HG02798 (cell line): Measurements from ENCODE around the gene PKP4.

Source experiments
- ATAC-seq: cut with Tn5 transposase; IDR thresholded peaks from one replicate; pipeline ENCODE4 v1.9.1; 2021; ENCODE audit warnings: mild to moderate bottlenecking; ENCODE audit not compliant: unreplicated experiment, poor library complexity

PKP4 gene

DNA sequence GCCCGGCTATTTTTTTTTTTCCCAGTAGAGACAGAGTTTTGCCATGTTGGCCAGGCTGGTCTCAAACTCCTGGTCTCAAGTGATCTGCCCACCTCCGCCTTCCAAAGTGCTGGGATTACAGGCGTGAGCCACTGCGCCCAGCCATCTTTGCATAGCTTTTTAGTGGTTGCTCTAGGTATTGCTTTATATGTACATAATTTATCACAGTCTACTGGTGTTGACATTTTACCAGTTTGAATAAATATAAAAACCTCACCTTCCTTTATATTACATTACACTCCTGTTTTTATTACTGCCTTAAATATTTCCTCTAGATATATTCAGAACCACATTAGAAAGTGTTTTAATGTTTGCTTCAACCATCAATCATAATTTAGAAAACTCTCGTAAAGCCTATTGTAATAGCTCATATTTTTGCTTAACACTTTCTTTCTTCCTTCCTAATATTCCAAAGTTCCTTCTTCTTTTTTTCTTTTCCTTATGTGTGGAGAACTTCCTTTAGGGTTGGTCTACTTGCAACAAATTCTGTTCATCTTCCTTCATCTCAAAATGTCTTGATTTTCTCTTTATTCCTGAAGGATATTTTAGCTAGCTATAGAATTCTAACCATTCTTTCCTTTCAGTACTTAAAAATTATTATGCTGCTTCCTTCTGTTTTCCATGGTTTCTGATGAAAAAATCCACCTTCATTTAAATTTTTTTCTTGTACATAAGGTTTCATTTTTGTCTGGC lies 256.2 kb downstream of the PKP4 start:
- ATAC-seq, result no peak

DNA sequence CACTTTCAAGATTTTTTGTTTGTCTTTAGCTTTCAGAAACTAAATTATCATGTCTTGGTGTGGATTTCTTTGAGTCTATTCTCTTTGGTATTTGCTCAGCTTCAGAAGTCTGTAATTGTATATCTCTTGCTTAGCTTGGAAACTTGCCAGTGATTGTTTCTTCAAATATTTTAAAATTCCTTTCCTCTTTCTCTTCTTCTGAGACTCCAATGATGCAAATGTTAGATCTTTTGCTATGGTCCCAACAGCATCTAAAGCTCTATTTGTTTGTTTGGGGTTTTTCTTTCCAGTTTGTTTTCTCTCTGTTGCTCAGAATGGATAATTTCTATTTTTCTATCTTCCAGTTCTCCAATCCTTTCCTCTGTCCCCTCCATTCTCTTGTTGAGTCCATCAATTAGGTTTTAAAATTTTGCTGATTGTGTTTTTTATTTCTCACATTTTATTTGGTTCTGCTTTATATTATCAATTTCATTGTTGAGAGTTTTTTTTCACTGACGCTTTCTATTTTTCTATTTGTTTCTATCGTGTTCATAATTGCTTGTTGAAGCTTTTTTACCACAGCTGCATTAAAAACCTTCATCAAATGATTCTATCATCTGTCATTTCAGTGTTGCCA lies 256.9 kb downstream of the PKP4 start:
- no peak for ATAC-seq

DNA sequence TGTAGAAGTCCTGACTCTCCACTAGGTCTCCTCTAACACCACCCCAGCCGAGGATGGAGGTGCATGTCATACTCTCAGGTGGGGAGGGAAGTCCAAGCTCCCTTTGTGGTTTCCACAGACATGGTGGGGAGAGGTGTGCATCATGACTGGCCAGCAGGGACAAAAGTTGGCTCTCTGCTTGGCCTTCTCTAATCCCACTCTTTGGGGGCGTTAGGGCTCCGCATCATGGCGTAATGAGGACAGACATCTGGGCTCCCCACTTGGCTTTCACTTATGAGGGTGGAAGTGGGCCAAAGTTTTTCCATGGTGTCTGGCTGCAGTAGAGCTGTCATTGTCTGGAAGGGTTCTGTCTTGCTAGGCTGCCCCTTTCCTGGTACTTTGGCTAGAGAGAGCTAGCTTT lies 257.7 kb downstream of the PKP4 start:
- no peak for ATAC-seq

DNA sequence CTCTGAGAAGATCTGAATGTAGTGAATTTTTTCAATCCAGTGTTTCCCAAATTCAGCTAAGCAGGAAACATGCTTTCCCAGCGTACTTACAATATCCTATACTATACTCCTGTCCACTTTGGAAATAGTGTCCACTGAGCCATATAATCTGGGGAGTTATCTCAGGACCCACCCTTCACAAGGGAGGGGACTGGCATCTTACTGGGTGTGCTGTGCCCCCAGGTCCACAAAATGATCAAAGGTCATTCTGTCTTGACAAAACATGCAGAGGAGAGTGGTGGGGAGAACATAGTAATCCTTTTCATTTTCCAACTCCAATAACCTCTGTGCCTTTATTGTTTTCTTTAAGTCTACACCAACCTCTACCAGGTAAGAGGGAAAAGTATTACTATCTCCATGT lies 258.6 kb downstream of the PKP4 start:
- ATAC-seq, result no peak

DNA sequence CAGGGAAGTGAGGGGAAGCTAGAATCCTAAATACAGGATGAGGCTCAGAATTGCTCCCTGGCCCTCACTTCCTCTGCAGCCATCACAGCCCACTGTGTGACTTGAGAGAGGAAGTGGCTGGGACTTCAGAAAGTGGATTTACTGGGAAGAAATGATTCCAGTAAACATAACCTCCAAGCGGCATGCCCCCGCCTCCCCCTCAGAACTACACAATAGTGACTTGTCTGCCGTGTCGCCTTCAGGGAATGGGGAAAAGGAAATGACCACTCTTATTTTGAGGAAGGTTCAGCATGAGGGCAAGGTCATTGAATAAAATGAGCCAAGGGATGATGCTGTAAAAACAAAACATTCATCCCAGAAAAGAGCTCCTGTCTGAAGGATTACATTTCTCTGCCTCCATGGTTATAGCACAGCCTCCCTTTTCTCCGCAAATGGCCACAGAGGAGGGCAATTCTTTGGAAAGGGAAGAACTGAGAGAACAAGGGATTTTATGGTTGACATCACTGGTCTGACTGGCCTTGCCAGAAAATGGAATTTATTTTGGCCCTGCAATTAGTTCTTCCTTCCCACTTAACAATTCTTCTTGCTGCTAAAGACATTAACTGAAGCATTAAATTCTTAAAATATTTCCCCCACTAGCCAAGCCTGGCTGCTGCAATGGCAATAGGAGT lies 259.5 kb downstream of the PKP4 start:
- ATAC-seq, result no peak

DNA sequence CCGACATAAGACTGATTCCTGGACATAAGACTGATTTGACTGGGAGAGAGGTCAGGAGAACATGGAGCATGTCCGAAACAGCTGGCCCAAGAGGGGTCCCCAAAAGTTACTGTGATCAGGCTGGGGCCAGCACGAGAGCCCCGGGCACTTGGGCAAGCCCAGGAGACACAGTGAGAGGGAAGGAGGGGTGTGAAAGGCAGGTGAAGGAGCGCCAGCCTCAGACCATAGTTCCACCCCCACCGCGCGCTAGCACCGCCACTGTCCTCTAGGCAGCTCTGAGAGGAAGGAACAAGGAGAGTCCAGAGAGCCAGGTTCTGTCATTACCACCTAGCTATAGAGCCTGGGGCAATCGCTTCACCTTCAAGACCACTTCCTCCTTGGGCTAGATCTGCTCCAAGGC lies 260.2 kb downstream of the PKP4 start:
- ATAC-seq, result no peak

DNA sequence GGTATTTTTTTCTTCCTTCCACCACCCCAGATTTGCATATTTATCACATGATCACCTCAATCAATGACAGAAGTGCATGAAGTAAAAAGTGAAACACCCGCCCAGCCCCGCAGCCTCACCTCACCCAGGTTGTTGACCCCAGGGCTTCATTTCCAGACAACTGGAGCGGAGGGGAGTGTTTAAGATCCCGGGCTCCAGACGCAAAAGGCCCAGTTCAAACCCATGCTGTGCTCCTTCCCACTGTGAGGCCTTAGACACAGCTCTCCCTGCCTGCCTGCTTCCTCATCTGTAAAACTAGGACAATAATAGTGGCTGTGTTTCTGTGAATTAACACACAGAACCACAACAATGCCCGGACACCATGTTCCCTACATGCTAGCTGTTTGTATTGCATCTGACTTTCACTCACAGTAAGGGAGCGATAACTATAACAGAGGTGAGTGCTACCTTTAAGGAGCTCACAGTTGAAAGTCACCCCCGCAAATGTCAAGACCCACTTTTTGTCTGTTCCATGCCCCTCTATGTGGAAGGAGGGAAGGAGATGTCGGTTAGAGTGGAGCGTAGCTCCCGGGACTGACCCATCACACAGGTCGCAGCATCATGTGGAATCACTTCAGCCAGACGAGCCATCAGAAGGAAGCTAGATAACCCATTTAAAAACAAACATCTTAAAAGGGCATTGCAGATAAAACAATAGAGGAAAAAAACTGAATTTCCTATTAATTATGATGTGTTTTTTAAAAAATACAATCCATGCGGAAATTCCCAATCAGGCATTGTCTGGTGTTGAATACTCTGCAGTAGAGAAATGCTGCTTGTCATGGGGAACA lies 260.8 kb downstream of the PKP4 start:
- no peak for ATAC-seq

DNA sequence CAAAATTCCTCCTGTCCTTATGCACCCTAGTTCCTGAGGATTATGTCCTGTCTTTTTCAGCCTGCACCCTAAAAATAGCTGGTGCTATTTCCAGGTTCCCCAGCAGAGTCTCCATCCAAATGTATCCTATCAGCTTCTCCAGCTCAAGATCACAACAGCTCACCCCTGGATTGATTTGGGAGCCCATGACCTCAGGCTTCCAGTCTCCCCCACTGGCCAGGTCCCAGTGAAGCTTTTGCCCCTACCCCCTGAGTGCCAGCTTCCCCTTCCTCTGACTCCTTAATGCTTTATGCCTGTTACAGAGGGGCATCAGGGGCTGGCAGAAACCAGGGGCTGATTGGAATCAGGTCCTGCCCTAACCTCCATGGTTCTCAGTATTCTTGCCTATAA lies 261.4 kb downstream of the PKP4 start:
- no peak for ATAC-seq

DNA sequence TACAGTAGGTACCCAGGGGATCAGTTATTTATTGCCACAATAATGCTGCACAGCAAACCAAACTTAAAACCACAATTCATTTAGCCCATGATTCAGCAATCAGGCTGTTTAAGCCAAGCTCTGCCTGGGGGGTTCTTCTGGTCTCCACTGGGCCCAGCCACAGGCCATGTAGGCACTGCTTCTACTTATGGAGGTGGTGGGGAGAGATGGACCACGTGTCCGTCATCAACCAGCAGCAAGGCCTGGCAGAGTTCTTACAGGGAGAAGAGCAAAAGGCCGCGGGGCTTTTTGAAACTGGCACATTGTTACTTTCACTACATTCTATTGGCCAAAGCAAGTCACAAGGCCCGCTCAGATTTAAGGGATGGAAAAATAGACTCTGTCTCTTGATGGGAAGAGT lies 262.1 kb downstream of the PKP4 start:
- no peak for ATAC-seq

DNA sequence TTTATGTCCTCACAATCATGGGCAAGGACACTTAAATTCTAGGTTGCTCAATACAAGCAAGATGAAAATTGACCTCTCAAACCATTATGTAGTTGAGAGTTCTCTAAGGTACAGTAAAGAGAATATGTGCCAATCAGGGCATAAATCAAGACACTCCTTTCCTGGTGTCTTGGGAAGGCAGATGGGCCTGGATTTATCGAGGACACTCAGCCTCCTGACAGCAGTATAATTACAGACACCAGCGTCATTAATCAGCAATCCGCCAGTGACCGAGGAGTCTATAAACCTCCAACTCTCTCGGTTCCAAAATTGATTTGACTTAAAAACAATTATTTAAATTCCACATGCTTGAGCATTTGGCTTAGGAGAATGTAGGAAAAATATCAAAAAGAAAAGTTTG lies 262.7 kb downstream of the PKP4 start:
- ATAC-seq, result no peak

DNA sequence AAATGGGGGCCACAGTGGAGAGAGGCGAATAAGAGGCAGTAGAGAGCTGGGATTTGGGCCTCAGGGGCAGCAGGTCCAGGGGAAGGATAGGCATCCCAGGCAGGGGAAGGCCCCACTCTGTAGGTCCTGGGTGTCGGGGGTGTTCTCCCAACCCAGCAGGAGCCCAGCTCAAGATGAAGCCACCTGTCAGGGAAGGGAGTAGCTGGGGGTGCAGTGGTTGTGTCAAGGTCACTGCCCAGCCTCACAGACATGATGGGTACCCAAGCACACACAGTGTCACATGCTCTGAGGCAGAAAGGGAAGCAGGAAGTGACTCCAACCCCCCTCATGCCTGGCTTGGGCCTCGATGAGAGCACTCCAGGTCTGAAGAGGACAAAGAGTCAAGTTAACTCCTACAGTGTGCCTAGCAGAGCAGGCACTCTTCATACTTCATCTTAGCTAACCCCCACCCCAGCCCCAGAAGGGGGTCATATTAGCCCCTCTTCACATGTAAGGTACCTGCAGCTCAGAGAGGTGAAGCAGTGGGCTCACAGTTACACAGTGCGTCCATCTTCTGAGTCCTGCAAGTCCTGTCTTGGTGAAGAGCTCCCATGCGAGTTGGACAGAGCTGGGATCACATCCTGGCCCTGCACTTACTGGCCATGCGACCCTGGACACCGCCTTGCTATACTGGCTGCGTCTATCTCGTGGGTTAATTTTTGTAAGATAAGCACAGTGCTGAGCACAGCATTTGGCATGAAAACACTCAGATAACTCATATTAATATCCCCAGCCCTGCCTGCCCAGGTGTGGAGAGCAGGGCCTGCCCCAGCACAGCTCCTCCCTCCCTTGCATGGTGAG lies 265.7 kb downstream of the PKP4 start:
- ATAC-seq, result no peak

DNA sequence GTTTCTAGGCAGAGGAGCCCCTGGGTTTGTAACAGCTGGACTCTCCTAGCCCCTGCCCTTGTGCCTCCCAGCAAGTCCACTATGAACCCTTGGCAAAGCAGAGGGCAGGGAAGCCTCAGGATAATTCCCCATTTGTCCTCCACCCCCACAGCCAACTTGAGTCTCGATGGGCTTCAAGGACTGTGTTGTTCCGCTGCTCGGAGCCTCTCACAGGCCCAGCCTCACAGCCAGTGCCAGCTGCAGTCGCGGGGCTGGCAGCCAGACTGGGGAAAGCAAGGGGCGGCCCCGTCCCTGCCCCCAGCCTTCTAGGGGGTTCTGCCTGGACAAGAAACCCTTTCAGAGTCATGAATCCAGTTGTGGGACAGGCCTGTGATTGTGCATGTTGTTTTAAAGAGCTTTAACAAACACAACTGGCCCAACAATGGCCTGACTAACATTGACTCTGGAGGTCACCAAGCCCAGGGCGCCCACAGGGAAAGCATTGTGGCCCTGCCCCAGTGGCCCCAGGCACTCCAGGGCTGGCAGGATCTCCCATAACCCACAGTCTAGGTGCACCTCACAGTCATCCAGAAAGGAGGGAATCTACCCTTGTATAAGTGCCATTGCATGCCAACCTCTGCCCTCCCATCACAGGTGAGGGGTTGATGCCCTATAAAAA lies 266.6 kb downstream of the PKP4 start:
- no peak for ATAC-seq

DNA sequence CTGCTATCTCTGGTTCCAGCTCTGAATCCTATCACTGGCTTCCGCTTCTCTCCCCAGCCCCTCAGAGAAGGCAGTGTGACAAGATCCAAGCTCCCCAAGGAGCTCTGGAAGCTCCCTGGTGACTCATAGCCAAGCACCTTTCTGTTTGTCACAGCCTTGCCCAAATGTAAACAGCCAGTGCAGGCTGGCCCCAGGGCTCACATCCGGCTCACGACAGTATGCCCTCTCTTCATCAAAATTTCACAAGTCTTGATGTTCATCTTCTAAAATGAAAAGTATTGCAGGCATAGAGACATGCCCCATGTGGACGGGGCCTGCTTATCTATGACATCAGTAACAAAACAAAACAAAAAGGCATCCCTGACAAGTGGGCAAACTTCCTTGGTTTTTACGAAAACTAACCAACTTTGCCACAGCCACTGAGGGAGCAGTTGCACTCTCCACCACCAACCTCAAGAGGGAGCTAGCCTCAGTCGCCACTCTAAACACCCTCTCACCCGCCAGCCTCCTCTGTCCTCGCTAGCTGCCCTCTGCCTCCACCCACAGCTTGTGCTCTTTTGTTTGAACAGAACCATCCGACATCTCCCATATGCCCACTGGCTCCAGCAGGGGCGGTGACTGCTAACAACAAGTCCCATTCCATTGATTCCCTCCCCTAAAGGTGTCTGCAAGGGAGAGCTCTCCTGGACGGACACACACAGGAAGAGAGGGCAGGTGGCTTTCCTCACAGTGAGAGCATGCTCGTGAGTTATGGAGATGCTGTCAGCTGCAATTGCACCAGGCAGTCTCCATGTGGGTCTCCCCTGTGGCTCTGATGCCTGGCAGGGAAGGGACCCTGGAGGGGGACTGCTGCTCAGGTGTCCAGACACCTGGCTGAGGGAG lies 267.4 kb downstream of the PKP4 start:
- no peak for ATAC-seq

DNA sequence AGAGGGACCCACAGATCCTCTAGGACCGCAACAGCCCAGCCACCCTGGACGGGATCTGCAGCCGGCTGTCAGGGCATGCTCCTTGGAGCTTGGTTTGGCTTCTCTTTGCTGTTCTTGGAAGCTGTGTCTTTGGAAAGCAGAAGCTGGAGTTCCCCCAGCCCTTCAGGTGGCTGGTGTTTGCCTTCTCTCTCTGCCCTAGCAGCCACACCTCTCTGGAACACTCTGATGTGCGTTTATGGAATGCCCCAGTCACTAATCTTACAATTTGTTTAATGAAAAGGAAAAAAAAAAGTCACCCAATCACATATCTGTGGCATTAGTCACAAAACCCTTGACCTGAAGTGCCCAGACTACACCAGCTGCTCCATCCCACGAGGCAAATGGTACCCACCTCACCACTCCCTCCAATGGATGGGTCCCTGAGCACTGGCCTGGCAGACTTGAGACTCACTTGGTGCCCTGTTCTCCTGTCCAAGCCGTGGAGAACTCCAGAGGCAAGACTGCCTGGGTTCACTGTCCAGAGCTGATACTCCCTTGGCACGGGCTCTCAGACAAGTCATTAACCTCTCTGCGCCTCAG lies 268.1 kb downstream of the PKP4 start:
- no peak for ATAC-seq

DNA sequence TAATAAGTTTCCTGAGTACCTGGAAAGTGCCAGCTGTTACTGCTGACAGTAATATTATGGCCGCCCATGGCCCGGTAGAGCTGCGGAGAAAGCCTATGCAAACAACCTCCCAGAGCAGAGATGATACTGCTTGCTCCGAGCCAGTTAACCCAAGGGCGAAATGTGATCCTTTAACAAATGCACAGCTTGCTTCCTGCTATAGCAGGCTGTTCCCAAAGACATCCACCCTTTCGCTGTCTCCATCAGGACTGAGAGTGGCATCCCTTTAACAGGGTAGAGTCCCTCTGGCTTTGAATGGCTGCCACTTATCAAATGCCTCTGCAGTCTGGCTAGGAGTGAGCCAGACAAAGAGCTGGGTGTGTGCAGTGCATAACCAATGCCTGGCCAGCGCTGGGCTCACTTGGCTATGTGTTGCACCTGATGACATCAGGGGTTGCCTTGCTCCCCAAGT lies 268.7 kb downstream of the PKP4 start:
- no peak for ATAC-seq

DNA sequence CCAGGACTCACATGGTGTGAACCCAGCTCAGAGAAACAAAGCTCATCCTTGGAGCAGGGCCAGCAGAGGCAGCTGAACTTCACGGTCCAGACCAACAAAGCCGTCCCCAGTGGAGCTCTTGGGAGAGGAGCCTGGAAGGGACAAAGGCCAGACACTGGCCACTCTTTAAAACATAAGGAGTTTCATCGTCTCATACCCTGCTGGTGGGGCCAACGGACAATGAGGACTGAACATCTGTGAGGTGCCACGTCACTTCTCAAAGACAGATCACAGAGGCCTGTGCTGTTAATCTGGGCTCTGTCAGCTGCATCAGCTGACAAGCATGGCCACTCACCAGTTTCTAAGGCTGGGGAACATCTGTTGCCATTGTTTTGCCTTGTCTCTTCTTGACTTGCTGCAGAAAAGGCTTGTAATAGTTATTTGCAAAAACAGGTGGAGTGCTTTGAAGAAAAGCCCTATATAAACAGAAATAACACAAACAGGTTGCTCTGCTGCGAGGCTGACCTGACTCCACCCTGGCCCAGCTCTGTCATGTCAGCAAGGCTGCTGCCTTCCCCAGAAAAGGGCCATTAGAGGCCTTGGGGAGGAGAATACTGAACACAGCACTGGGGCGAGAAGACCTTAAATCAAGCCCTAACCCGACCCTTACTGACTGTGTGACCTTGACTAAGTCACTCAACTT lies 270.3 kb downstream of the PKP4 start:
- no peak for ATAC-seq

DNA sequence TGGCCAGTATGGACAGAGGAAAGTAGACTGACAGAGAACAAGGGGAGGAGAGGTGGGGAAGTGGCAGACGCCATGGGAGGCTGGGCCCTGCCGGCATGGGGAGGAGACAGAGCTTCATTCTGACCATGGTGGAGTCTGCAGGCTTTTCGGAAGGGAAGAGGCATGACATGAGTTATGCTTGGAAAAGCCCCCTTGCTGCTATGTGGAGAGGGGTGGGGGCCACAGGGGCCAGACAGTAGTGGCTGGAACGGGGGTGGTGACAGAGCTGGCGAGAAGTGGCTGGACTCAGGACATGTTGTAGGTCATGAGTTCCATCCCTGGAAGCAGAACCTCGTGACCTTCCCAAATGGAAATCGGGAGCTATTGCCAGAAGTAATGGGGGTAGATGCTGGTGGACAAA lies 271.7 kb downstream of the PKP4 start:
- ATAC-seq, result no peak

DNA sequence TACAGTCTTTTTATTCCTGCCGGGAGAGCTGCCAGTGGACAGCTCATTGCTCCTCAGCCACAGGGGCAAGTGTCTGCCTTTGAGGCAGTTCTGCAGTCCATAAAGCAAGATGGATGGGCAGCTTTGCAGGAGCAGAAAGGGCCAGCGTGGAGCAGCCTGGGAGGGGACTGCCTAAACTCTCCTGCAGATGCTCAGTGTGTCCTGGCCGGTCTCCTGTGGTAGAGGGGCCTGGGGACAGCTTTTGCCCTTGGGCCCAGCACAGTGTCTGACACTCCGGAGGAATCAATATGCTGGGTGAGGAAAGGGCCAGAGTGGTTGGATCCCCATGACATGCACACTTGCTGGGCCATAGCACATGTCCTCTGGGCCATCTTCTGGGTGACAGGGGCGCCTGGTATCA lies 272.7 kb downstream of the PKP4 start:
- no peak for ATAC-seq
